ENCODE data around the gene FAF1.

- TF ChIP-seq POLR2A (IDR thresholded peaks at IDR 0.05): no peak
- no peak for TF ChIP-seq CTCF (IDR thresholded peaks at IDR 0.05)
- TF ChIP-seq POLR2AphosphoS5 (IDR thresholded peaks at IDR 0.05): no peak
Measured at GRCh38 chr1:50830621-50831020, 129.4 kb downstream of the FAF1 start.
